HG03135 (cell line): ENCODE results near the gene FTO.

Source experiments
- ATAC-seq: cut with Tn5 transposase; IDR thresholded peaks from one replicate; pipeline ENCODE4 v1.9.1; 2021; ENCODE audit warnings: mild to moderate bottlenecking, moderate library complexity; ENCODE audit not compliant: unreplicated experiment

Gene FTO

DNA sequence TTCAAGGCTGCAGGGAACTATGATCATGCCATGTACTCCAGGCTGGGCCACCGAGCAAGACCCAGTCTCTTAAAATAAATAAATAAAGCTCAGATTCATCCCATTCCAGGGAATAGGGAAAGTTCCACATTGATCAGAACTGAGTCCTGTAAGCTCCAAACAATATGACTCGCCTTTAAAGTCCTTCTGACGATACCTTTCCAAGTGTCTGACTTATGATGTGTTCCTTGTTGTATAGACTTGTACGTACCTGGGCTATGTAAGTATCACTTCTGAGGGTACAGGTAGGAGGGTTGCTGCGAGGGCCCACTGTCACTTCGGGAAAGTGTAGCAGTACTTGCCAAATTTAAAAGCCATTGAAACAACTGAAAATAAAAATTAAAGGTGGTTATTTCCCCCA, 329.8 kb downstream of the FTO start:
- ATAC-seq: no peak

DNA sequence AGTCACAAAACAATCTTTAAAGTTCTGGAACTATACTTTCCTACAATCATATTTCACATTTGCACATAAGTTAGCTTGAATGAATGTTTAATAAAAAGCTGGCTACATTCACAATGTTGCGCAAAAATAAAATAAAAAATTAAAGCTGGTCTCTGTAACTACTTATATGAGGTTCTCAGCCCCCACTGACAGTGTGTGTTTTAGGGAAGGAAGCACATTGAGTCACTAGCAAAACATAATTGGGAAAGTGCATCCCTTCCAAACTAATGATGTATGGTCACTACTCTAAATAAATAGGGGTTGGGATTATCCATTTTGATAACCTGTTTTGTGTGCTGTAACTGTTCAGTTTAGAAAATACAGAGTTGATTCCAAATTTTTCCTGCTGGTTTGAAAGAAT, 330.7 kb downstream of the FTO start:
- no peak for ATAC-seq

DNA sequence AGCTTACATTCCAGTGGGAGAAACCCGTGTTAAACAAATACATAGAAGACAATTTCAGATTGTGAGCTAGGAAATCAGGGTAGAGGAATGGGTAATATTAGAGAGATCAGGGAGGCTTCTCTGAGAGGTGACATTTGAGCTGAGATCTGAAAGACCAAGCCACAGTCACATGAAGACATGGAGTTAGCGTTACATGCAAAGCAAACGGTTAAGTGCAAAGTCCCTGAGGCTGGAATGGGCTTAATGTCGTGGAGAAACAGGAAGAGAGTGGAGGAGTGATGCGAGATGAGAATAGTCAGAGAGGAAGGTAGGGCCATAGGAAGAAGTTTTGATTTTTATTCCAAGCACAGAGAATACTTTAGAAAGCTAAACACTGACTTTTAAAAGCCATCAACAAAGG, 336.5 kb downstream of the FTO start:
- no peak for ATAC-seq

DNA sequence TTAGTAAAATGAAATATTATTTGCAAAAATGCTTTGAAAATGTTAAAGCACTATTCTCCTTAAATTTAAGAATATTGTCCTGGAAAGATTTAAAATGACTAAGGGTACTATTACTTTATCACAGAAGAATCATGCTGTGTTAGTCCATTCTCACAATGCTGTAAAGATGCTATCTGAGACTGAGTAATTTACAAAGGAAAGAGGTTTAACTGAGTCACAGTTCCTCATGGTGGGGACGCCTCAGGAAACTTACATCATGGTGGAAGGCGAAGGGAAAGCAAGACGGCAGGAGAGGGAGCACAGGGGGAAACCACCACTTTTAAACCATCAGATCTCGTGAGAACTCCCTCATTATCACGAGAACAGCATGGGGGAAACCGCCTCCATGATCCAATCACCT, 337.0 kb downstream of the FTO start:
- ATAC-seq: no peak

DNA sequence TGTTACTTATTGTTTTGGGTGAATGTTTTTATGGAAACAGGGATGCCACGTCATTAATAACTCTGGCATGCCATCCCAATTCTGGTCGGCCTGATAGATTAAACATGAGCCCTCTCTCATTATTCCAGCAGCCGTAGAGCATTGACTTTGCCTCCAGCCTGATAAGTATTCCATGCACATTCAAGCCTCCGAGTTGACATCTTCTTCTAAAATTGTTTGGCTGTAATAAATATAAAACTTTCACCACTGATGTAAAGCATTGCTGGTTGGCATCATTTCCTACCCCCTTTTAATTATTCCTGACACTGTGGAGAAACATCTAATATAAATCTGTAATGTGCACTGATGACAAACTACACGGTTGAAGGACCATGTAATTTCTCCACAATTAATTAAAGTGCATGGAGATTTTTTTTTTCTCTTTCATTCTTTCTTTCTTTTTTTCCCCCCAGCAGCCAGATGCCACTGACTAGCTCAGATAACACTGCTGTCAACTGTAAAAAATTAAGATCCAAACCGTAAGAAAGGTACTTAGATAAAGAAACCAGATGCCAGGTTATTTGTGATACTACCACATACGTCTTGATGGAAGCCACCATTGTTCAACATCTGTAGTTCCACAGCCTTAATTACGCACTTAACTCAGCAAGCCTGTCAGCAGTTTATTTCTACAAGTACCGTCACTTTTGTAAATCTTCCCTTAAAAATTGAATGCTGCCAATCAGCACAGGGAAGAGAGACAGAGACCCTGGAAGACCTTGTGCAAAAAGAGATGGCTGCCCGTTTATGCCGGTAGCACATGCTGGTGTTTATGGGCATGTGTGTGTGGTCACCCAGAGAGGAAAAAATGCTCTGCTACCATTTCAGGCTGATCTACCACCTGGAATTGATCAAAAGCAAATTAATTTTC, 344.9 kb downstream of the FTO start:
- ATAC-seq: no peak

DNA sequence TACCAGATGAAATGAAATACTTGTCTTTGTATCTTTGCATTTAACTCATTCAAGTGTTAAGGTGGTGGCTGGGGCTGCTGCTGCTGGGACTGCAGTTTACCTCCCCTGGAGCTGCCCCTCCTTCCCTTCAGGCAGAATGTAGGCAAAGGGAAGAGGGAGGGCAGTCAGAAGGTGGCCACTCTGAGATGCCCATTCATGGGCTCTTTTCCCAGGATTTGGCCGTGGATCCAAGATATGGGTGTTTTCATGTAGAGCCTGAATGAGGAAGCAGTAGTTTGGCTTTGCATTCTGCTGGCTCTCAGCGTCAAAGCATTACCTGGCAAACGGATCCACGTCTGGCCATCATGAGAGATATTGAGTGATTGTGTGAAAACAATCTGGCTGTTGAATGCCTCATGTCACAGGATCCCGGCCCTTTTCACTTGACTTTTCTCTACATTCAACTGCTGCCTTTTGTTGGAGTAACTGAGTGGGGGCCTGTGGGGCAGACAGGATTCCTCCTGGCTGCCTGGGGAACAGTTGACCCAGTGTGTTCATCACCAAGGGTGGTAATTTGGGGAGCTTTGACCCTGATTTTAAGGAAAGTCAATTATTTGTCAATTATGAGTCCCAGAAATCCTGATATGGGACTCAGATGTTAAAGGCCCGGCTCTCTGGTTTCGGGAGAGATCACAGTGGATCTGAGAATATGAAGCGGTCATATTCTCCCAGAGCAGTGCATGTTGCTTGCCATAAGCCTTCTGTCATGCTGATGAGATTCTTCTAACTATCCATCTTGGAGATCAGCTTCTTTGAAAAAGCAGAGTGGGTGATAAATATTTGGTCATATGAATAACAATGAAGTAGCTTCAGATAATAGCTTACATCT, 345.9 kb downstream of the FTO start:
- ATAC-seq: no peak

DNA sequence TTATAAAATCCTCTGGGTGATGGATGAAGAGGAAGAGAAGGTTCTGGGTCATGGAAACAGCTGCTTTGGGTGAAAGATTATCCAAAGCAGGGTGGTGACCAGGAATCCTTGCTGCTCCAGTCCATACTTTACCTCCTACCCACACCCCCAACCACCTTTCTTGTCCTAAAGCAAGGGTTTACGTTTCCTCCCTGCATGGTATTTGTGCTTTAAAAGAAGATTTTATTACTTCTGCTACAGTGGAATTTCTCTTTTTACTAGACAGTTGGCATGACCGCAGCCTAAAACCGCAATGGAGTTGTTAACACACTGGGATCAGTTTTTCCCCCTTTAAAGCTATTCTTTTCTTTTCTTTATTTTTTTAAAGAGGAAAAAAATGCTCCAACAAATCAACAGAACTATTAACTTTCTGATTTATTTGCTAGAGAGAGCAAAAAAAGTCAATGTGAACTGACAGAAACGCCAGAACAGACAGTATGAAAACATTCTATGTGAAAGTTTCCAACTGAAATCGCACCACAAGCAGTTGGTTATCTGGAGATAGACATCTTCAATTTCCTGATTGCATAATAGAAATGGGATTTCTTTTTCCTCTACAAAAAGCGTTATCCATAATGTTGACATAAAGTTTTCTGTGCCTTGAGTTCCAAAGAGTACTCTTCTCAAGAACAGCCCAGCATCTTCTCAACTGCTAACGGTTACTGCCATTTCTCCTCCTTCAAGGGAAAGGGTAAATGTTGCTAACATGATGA, 346.7 kb downstream of the FTO start:
- no peak for ATAC-seq

DNA sequence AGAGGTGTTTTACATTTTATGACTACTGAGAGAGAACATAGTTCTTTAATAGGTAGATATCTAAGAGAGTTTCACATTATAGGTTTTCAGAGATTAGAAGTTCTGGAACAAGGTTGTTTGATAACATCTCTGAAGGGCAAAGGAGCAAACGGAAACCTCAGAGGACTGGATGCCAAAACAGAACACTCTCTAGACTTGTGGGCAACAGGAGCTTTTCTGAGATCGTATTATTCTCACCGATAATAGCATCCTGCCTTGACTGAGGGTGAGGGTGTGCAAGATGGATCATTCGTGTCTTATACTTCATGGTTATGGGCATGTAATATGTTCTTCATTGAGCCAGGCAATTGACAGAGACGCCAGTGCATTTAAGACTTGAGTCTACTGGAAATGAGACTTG, 347.9 kb downstream of the FTO start:
- no peak for ATAC-seq

DNA sequence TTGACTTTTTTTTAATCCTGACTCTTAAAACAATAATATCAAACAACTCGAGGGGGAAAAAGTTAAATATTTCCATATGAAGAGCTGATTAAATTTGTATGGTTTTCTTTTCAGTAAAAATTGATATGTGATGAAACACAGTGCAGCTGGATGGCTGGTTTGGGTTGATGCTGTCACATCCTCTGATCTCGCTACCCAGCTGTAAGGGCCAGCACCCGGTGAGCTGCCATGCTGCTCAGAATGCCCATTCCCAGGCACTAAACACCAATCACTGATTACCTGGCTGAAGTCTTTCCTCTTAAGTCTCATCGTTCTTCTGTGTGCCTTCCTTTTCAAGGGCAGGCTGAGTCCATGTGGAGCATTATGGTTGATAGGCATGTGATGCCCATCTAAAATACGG, 348.3 kb downstream of the FTO start:
- no peak for ATAC-seq

DNA sequence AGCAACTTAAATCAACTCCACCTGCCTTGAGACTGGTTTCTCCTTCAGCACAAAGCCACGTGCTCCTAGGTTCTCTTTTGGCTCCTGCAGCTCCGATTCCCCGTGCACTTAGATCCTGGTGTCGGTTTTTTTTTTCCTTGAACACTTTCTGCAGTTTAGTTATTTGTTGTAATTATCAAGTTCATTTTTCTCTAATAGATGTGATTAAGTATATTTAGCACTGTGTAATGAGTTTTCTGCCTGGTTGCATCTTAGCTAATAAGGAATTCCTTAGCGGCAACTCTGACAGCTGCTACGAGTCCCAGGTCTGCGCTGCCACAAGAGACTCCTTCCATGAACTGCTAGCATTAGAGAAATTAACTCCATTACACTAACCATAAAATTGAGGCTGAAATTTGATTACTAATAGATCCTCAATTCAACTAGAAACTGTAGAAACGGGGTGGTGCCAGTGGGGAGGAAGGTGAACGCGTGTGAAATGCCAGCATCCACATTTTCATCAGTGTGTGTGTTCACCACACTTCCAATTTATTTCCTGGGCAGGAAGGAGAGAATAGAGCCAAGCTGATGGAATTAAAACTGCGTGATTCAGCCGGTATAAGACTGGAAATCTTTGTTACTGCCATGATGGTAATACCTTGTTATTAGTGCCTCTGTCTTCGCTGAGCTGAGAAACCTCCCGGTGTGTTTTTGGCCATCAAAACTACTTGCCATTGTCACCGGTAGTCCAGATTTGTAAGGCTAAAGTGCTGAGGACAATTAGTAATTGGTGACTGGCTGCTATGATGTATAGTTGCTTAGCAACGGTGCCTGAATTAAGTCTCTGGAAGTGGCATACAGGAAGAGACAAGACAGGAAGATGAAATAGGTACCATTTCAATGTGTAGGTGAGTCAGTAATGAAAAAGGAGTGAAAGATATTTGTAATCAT, 350.2 kb downstream of the FTO start:
- ATAC-seq: no peak

DNA sequence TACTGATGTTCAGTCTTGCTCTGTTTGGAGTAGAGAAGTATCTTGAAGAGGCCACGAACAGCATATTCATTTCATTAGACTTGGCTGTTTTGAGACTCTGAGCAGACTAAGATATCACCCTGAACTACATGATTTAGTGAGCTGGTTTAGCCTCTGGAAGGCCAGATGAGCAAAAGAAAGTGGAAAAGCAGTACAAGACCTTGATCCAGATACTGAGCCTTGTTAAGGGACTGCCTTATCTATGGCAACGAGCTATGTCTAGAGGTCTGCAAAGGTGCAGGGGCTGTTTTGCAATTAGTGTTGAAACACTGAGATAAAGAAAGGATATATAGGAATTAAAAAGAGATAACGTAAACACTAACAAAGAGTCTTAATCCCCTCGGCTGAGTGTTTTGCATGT, 351.2 kb downstream of the FTO start:
- ATAC-seq: no peak

DNA sequence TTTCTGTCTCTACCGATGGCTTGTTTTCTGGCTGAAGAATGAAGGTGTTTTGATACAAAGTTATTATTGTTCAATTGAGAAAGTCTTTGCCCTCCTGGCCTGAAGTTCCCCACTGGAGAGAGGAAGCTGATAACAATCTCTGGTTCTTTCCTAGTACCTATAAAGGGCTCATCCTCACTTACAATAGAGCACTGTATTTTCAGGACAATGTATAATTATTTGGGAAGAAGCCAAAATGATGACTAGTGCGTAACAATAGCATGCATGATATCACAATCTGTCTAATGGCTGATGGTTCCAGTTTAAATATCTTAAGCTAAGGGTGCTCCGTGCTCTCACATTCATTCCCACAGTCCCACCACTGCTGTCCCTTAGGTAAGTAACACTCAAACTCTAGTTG, 351.9 kb downstream of the FTO start:
- ATAC-seq: no peak

DNA sequence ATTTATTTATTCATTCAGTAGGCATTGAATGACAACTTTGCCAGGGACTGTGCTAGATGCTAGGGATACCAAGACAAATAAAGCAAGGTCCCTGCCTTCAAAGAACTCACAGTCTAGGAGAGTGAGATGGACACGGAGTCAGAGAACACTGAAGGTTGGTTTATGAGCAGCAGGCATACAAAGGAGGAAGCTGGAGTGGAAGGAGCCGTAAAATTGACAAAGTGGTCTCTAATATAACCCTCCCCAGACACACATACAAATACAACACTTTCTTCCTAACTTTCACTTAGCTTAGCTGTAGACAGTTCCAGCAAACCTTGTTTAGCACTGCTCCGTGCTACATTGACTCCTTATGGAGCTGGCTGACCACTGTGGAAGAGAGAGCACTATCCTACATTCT, 353.0 kb downstream of the FTO start:
- ATAC-seq: no peak

DNA sequence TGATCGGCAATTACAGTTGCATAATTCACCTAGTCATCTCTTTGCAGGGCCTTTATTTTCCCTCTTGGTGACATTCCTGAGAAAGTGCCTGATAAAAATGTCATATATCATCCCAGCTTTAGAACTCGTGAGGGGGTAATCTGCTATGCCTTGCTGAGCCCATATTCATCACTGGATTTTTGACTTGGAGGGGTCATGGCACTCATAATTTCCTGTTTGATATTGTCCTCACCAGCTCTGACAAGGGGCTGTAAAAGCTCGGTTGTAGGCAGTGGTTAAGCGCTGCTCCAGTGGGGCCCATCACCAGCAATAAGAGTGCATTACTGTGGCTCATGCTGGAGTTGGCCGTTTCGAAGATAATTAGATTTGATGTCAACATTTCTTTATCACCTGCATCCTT, 355.4 kb downstream of the FTO start:
- ATAC-seq: no peak

DNA sequence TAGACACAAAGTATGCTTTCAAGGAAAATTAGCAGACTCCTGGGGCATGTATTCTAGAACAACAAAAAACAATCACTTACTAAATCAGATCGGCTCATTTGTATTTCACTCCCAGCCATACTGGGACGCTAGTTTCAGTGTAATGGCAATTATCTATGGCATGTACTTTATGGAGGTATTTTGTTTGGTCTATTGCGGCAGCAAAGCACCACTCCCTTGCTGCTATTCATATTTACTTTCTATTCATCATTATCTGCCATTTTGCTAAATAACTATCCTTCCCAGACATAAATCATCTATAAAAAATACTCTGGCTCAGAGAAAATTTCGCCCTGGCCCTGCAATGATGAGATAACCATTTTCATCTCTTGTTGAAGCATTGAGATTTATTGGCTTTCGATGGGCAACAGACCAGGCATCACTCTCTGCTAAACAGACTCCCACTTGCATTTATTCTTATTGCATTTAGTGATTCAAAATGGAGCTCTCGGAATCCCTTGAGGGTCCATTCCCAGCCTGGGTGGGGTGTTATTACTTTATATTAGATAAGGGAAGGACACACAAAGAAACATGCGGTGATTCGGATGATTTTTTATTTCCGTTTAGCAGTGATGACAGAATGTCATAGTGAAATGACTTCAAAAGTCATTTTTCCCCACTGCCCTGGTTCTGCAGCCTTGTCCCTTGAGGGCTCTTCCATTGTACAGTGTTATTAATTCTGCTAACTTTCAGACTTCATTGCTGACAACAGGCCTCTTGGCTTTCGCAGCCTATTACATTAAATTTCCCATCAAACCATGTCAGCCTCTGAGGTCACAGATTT, 356.9 kb downstream of the FTO start:
- ATAC-seq: no peak

DNA sequence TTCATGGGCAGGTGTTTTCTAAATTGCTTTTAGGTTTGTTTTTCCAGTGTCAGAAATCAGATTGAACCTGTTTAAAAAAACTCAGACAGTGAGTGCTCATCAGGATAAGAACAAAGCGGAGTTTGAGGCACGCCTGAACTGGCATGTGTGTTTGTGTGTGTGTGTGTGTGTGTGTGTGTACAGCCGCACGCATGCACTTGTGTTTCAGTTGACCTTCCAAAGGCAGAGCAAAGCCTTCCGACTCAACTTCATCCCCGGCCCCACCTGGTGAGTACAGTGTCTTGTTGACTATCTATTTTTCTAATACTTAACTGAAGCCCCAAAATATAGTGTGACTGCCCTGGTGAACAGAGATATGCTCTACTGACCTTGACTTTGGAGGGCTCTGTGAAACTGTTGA, 357.5 kb downstream of the FTO start:
- ATAC-seq: no peak

DNA sequence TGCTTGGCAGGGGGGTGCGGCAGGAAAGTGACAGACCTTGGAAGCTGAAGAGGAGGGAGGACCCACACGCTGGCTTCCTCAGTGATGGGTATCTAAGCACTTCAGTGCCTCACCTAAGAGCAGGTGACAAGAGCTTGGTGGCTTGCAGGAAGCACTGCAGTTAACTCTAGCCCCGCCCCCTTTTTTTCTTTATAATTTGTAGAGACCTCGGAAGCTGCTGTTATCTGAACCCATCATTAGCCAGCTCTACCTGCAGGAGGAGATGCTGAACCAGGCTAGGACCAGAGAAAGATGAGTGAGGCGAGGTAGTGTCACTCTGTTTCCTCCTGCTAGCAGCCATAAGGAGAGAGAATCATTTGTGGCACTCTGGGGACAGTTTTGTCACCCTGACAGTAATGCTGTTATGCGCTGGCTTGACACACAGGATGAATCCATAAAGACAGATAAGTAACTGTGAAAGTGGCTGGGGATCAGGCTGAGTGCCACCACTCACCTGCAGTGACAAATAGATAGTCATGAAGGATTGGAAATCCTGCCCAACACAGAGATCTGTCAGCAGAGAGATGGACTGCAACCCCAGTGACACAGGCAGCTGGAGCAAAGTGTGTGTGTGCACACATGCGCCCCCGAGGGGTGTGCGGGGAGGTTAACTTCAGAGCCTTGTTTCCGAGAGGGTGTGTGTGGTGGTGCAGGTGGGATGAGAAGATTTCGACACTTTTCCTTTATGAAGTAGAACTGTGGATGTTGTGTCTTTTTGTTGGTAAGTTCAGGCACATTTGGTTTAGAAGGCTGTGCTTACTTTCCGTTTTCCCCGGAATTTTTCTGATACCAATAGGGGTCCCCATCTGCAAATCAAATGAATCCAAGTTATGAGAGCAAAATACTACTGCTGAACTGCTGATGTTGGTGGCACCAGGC, 358.7 kb downstream of the FTO start:
- ATAC-seq: no peak

DNA sequence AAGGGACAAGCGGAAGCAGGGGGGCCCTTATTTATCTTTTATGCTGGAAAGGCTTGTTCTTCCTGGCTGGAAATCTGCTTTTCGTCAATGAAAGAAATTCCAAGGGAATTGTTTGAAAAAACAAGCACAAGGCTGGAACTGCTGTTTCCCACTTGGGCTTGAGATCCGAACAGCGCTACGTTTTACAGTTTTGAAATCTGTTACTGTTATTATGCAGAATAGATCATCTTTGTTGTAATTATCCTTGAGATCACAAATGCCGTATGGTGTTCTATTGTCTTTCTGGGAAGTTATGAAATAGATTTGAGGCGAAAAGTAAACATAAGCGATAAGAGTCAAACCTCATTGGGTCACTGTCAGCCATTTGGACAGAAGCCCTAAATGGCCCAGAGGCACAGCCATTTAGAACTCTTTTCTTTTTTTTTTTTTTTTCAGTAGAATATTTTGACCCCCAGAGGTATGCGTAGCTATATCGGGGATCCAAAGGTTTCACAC, 359.4 kb downstream of the FTO start:
- no peak for ATAC-seq
